ENCODE results near the gene HRH1. TPM values are rescaled to one million over a fixed set of nuclear protein-coding genes. Genes with fewer than 3 reads are reported as not detected.

Gene HRH1
- total RNA-seq, 2 experiments from 2014 or later: not detected

DNA sequence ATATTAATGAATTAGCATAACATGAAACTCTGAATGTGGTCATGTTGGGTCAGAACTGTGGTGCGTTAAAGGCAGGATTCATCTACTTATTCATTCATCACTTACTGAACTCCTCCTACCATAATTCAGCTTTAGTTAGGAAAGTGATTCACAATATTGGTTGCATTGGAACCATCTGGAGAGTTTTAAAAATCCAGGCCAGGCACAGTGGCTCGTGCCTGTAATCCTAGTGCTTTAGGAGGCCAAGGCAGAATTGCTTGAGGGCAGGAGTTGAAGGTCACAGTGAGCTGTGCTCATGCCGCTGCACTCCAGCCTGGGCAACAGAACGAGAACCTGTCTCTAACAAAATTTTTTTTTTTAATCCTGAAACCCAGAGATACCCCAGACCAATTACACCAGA is 73.7 kb downstream of the HRH1 start:
- Histone ChIP-seq H3K36me3 (ENCODE audit: insufficient read depth, low read length) (no peaks in the 10 kb centered on the region), H3K27ac (ENCODE audit: low read depth in 1 of 2, low read length in 2 of 2) (no peak overlapping the region), H3K27me3 (ENCODE audit: control insufficient read depth in 1 of 2, insufficient read depth in 2 of 2, low read length in 2 of 2) (peaks cover 0 to 2% of the 10 kb centered on the region in 2 experiments), H3K9me3 (ENCODE audit: control insufficient read depth in 1 of 2, insufficient read depth in 1 of 2, low read length in 2 of 2) (no peaks in the 10 kb centered on the region), H3K4me1 (ENCODE audit: insufficient read depth, low read length) (peaks cover 3% of the 10 kb centered on the region), H3K4me3 (ENCODE audit: low read length) (no peak overlapping the region)
- DNase-seq (no peak), ATAC-seq (ENCODE audit: poor library complexity) (no peak)
- Mint-ChIP-seq H3K27me3 (no peaks in the 10 kb centered on the region), H3K36me3 (ENCODE audit: low read depth) (no peaks in the 10 kb centered on the region), H3K4me1 (ENCODE audit: low read depth) (no peaks in the 10 kb centered on the region), H3K4me3 (no peak overlapping the region), H3K9me3 (no peaks in the 10 kb centered on the region), H3K27ac (no peak overlapping the region)
- POLR2A ChIA-PET: no interaction called here
- TF ChIP-seq, protein P1, sequence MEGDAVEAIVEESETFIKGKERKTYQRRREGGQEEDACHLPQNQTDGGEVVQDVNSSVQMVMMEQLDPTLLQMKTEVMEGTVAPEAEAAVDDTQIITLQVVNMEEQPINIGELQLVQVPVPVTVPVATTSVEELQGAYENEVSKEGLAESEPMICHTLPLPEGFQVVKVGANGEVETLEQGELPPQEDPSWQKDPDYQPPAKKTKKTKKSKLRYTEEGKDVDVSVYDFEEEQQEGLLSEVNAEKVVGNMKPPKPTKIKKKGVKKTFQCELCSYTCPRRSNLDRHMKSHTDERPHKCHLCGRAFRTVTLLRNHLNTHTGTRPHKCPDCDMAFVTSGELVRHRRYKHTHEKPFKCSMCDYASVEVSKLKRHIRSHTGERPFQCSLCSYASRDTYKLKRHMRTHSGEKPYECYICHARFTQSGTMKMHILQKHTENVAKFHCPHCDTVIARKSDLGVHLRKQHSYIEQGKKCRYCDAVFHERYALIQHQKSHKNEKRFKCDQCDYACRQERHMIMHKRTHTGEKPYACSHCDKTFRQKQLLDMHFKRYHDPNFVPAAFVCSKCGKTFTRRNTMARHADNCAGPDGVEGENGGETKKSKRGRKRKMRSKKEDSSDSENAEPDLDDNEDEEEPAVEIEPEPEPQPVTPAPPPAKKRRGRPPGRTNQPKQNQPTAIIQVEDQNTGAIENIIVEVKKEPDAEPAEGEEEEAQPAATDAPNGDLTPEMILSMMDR (IDR thresholded peaks at IDR 0.05): no peak
- intact Hi-C loops (cut with DNase I, micrococcal nuclease): no loop called here
- CTCF ChIA-PET: no interaction called here

- H3K36me3 Mint-ChIP-seq (ENCODE audit: low read depth): no peaks in the 10 kb centered on the region
- no peaks in the 10 kb centered on the region for H3K4me1 Mint-ChIP-seq (ENCODE audit: low read depth)
- Histone ChIP-seq H3K4me3 (ENCODE audit: low read length) (no peak overlapping the region), H3K36me3 (ENCODE audit: insufficient read depth, low read length) (no peaks in the 10 kb centered on the region), H3K4me1 (ENCODE audit: insufficient read depth, low read length) (peaks cover 3% of the 10 kb centered on the region), H3K27me3 (ENCODE audit: control insufficient read depth in 1 of 2, insufficient read depth in 2 of 2, low read length in 2 of 2) (peaks cover 2 to 7% of the 10 kb centered on the region in 2 experiments), H3K27ac (ENCODE audit: low read depth in 1 of 2, low read length in 2 of 2) (no peak overlapping the region), H3K9me3 (ENCODE audit: control insufficient read depth in 1 of 2, insufficient read depth in 1 of 2, low read length in 2 of 2) (no peaks in the 10 kb centered on the region)
- DNase-seq (no peak), ATAC-seq (ENCODE audit: poor library complexity) (no peak)
- intact Hi-C loops (cut with DNase I, micrococcal nuclease): no loop called here
- TF ChIP-seq, protein P1 (IDR thresholded peaks at IDR 0.05): no peak
- H3K27me3 Mint-ChIP-seq: no peaks in the 10 kb centered on the region
- CTCF ChIA-PET: interaction anchor here (0.6 kb wide), 1 partner anchor 20 kb away, joined by 4 read pairs; no protein-coding TSS in a partner anchor
- H3K27ac Mint-ChIP-seq: no peak overlapping the region
- POLR2A ChIA-PET: no interaction called here
- no peaks in the 10 kb centered on the region for H3K9me3 Mint-ChIP-seq
- no peak overlapping the region for H3K4me3 Mint-ChIP-seq
Observed at GRCh38 chr3:11230125-11230524, 75.8 kb downstream of the HRH1 start.

DNA sequence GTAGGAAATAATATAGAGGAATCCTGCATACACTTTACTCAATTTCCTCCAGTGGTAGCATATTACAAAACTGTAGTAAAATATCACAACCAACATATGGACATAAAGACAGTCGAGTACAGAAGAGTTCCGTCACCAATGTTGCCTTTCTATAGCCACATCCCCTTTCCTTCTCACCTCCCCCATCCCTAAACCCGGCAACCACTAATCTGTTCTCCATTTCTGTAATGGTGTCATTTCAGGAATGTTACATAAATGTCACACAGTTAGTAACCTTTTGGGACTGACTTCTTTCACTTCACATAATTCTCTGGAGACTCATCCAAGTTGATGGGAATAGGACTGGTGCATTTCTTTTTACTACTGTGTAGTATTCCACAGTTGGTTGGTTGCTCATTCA is 76.5 kb downstream of the HRH1 start:
- peaks cover 3% of the 10 kb centered on the region for H3K4me1 ChIP-seq (ENCODE audit: insufficient read depth, low read length)
- Mint-ChIP-seq H3K27ac (no peak overlapping the region), H3K4me1 (ENCODE audit: low read depth) (no peaks in the 10 kb centered on the region), H3K4me3 (no peak overlapping the region), H3K9me3 (no peaks in the 10 kb centered on the region), H3K27me3 (no peaks in the 10 kb centered on the region), H3K36me3 (ENCODE audit: low read depth) (no peaks in the 10 kb centered on the region)
- no peak overlapping the region for H3K27ac ChIP-seq (ENCODE audit: low read depth in 1 of 2, low read length in 2 of 2)
- no peaks in the 10 kb centered on the region for H3K9me3 ChIP-seq (ENCODE audit: control insufficient read depth in 1 of 2, insufficient read depth in 1 of 2, low read length in 2 of 2)
- ChIA-PET CTCF (no interaction called here), POLR2A (no interaction called here)
- no peak for ATAC-seq (ENCODE audit: poor library complexity)
- TF ChIP-seq, protein P1 (IDR thresholded peaks at IDR 0.05): no peak
- no peaks in the 10 kb centered on the region for H3K36me3 ChIP-seq (ENCODE audit: insufficient read depth, low read length)
- peaks cover 2 to 7% of the 10 kb centered on the region in 2 experiments for H3K27me3 ChIP-seq (ENCODE audit: control insufficient read depth in 1 of 2, insufficient read depth in 2 of 2, low read length in 2 of 2)
- no peak overlapping the region for H3K4me3 ChIP-seq (ENCODE audit: low read length)
- intact Hi-C loops (cut with DNase I, micrococcal nuclease): no loop called here
- no peak for DNase-seq

Data from CD4-positive, alpha-beta T cell (primary cell).